ENCODE results near the gene LRG1. TPM values are rescaled to one million over a fixed set of nuclear protein-coding genes. Genes with fewer than 3 reads are reported as not detected.
"Not testable (repeated sequence)": the region's sequence is repeated elsewhere in the genome, so short reads cannot be mapped to it uniquely, and the experiment has no call there.

LRG1 gene
- polyA plus RNA-seq, 1 donor from 2014 or later, result not detected

- H4K20me1 ChIP-seq (ENCODE audit: insufficient read depth), result no peaks in the 10 kb centered on the region
- no peak overlapping the region for H3K4me3 ChIP-seq (ENCODE audit: low read length)
- H3F3A ChIP-seq (ENCODE audit: insufficient read depth, low read length, poor library complexity, severe bottlenecking), result no peaks in the 10 kb centered on the region
- no peaks in the 10 kb centered on the region for H3K36me3 ChIP-seq (ENCODE audit: insufficient read depth, low read length)
- TF ChIP-seq MXI1 (conservative IDR thresholded peaks at IDR 0.05; ENCODE audit: poor library complexity, severe bottlenecking) (no peak), POLR2AphosphoS5 (IDR thresholded peaks at IDR 0.05) (no peak), RAD21 (conservative IDR thresholded peaks at IDR 0.05) (no peak), EZH2 (IDR thresholded peaks at IDR 0.05; ENCODE audit: borderline replicate concordance, insufficient read depth, low read length, poor library complexity, severe bottlenecking) (no peak), EP300 (conservative IDR thresholded peaks at IDR 0.05; ENCODE audit: poor library complexity, severe bottlenecking) (no peak), CTCF (IDR thresholded peaks at IDR 0.05; ENCODE audit: poor library complexity, severe bottlenecking) (no peak), SMC3 (conservative IDR thresholded peaks at IDR 0.05; ENCODE audit: poor library complexity) (no peak), REST (IDR thresholded peaks at IDR 0.05; ENCODE audit: borderline replicate concordance) (no peak), TAF1 (IDR thresholded peaks at IDR 0.05; ENCODE audit: low read depth) (no peak)
- H3K27me3 ChIP-seq (ENCODE audit: insufficient read depth, low read depth, low read length), result no peaks in the 10 kb centered on the region
- H3K9me2 ChIP-seq (ENCODE audit: insufficient read depth, low read length), result no peaks in the 10 kb centered on the region
- H3K4me2 ChIP-seq (ENCODE audit: low read length), result no peak overlapping the region
- H3K27ac ChIP-seq (ENCODE audit: low read length), result no peak overlapping the region
- H3K9me3 ChIP-seq (ENCODE audit: low read length), result no peaks in the 10 kb centered on the region
- H3K9ac ChIP-seq (ENCODE audit: low read length), result no peak overlapping the region
- no peaks in the 10 kb centered on the region for H3K79me2 ChIP-seq (replicated peaks; ENCODE audit: insufficient read depth, low read length)
- H2AFZ ChIP-seq (ENCODE audit: low read depth, low read length), result no peak overlapping the region
These were observed 9.8 kb downstream of the LRG1 start for GRCh38 chr19:4529924-4530522.

- H3K79me2 ChIP-seq (replicated peaks; ENCODE audit: insufficient read depth, low read length), result no peaks in the 10 kb centered on the region
- no peaks in the 10 kb centered on the region for H3K9me3 ChIP-seq (ENCODE audit: low read length)
- no peaks in the 10 kb centered on the region for H3K36me3 ChIP-seq (ENCODE audit: insufficient read depth, low read length)
- H3K4me3 ChIP-seq (ENCODE audit: low read length), result no peak overlapping the region
- H2AFZ ChIP-seq (ENCODE audit: low read depth, low read length), result no peak overlapping the region
- no peaks in the 10 kb centered on the region for H4K20me1 ChIP-seq (ENCODE audit: insufficient read depth)
- no peaks in the 10 kb centered on the region for H3K9me2 ChIP-seq (ENCODE audit: insufficient read depth, low read length)
- no peak overlapping the region for H3K27ac ChIP-seq (ENCODE audit: low read length)
- H3F3A ChIP-seq (ENCODE audit: insufficient read depth, low read length, poor library complexity, severe bottlenecking), result no peaks in the 10 kb centered on the region
- no peak overlapping the region for H3K9ac ChIP-seq (ENCODE audit: low read length)
- TF ChIP-seq REST (IDR thresholded peaks at IDR 0.05; ENCODE audit: borderline replicate concordance), result no peak
- no peak for TF ChIP-seq TAF1 (IDR thresholded peaks at IDR 0.05; ENCODE audit: low read depth)
- no peak for TF ChIP-seq SMC3 (conservative IDR thresholded peaks at IDR 0.05; ENCODE audit: poor library complexity)
- TF ChIP-seq POLR2AphosphoS5 (IDR thresholded peaks at IDR 0.05), result no peak
- no peaks in the 10 kb centered on the region for H3K27me3 ChIP-seq (ENCODE audit: insufficient read depth, low read depth, low read length)
- H3K4me2 ChIP-seq (ENCODE audit: low read length), result no peak overlapping the region
These were observed 11.0 kb downstream of the LRG1 start for GRCh38 chr19:4528843-4529242.

GRCh38 chr19:4527377-4527776 lies 12.5 kb downstream of the LRG1 start:
- H3K9me3 ChIP-seq (ENCODE audit: low read length); H2AFZ ChIP-seq (ENCODE audit: low read depth, low read length); H3K36me3 ChIP-seq (ENCODE audit: insufficient read depth, low read length); H3K79me2 ChIP-seq (replicated peaks; ENCODE audit: insufficient read depth, low read length); H3K4me3 ChIP-seq (ENCODE audit: low read length); H3K9me2 ChIP-seq (ENCODE audit: insufficient read depth, low read length); H3K9ac ChIP-seq (ENCODE audit: low read length); H3F3A ChIP-seq (ENCODE audit: insufficient read depth, low read length, poor library complexity, severe bottlenecking); H3K27ac ChIP-seq (ENCODE audit: low read length); H3K27me3 ChIP-seq (ENCODE audit: insufficient read depth, low read depth, low read length); H4K20me1 ChIP-seq (ENCODE audit: insufficient read depth); H3K4me2 ChIP-seq (ENCODE audit: low read length): not testable (repeated sequence)

Data from neural cell (in vitro differentiated cells).